HG03097 (cell line): ENCODE results near the gene SLC7A5.

ENCODE experiments used
- ATAC-seq: cut with Tn5 transposase; IDR thresholded peaks from one replicate; pipeline ENCODE4 v1.9.1; 2021; ENCODE audit not compliant: unreplicated experiment, low FRiP score

The SLC7A5 gene

DNA sequence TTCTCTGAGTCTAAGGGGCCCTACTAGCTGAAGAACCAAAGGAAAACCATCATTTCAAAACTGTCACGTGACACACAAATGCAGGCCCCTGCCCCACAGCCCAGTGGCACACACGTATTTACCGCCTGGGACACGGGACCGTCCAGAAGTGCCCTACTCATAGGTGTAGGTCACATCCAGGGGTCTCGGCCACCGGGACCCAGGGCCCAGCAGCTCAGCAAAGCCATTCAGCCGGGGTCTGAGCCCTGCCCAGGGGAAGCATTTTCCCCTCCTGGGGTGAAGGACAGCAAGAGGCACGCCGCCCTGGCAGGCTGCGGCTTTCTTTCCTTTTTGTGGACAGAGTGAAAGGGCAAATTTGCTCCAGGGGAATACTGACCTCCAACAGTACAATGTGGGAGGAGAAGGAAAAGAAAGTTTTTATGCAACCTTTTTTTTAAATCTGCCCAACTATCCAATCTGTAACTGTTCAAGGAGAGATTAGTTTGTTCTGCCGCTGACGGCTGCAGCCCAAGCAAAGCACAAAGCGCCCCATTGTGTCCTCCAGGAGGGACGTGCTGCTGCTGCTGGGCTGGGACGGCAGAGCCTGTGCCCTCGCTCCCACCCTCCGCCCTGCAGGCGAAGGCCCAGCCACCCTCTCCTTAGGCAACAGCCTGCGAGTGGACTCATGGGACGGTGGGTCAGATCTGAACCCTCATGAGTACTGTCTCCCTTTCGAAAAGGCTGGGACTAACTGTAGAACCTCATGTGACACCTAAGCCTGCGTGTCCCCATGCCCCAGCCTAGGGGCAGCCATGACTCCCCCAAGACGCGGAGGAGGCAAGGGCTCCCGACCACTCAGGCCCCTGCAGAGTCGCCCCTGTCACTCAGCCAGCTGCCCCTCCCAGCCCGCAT, 21.3 kb downstream of the SLC7A5 start:
- ATAC-seq, result no peak

DNA sequence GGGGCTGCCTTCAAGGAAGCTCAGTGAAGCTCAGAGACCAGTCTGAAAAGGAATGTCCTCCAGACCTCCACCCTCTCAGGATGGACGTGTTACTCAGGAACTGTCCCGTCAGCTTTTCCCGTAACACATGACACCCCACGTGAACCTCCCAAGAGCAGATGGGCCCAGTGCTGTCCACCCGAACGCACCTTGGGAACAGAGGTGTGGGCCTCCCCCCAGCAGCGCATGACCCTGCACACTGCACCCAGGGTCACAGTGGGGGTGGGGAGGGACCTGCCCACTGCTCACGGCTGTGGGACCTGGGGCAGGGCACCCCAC, 21.9 kb downstream of the SLC7A5 start:
- no peak for ATAC-seq

DNA sequence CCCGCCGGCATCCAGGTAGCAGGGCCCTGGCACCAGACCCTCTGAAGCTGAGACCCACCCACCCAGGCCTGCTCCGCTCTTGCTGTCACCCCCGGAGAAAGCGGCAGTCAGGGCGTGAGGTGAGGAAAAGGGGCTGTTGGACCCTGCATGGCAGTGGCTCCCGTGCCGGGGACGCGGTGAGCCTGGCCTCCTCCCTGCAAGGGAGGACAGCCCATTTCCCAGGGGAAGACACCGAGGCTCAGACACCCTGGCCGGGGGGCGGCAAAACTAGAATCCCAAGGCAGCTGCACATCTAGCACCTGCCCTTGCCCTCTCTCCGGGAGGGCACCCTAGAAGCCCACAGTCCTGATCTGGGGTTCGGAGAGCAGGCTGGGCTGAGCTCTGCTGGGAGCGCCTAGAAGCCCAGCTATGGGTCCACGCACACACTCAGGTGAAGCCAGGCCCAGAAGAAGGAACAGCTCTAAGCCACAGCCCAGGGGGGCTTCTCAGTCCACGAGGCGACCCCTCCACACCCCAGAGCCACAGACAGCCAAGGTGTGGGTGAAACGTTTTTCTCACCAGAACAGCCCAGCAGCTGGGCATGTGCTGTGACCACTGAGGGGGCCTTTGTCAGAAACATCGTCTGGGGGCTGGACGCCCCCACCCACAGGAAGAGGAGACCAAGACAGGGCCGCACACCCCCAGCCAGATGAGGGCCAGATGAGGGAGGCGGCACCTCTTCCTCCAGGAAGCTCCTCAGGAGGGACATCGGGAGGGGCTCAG, 22.4 kb downstream of the SLC7A5 start:
- ATAC-seq, result no peak

DNA sequence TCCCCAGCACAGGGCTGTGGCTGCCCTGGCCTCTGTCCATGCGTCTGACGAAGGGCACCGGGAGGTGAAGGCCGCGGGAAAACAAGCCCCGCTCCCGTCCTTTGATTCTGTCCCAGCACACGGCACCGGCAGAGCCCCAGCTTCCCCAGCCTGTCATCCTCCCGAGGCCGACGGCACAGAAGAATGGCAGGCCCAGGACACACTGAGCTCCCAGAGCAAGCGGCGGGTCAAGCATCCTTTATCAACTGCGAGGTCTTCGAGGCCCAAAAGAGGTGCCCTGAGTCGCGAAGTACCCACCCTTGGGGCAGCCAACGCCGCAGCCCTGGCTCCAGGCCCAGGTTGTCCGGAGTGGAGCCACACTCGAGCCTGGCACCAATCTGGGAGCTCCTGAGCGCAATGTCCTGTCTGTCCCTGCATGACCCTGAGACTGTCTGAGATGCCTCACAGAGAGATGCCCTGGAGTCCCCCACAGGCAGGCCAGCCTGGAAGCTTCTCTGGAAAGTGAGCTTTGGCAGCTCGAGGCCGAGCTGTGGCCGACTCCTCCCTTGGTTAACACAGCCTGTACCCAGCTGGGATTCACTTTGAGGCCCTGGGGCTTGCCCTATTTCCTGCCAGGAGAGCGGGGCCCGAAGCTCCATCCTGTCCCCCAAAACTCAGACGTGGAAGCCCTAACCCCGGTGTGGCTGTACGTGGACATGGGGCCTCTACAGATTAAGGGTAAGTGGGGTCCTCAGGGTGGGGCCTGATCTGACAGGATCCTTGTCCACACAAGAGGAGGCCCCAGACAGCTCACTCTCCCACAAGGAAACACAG, 23.3 kb downstream of the SLC7A5 start:
- no peak for ATAC-seq

DNA sequence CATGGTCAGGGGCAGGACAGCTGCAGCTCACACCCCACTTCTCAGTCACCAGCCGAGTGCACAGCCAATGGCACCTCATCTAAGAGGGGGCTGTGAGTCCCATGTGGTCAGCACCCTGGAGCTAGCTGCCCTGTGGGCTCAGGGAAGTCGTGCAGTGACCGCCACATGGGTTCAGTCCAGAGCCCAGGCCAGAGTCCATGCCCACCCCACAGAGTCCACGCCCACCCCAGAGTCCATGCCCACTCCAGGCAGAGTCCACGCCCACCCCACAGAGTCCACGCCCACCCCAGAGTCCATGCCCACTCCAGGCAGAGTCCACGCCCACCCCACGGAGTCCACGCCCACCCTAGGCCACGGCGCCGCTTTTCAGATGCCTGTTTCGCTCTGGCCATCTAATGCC, 24.1 kb downstream of the SLC7A5 start:
- ATAC-seq, result no peak

DNA sequence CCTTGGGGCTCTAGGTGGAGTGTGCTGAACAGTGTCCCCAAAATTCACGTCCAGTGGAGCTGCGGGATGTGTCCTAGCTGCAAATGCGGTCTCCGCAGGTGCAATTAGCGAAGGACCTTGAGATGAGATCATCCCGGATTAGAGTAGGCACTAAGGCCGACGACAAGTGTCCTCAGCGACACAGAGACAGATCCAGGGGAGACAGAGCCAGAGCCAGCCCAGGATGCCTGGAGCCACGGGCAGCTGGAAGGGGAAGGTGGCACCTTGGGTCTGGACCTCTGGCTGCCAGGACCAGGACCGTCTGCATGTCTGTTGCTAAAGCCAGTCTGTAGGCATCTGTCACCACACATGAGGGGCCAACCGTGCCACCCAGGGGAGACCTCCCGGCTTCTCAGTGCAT, 24.5 kb downstream of the SLC7A5 start:
- ATAC-seq, result no peak

DNA sequence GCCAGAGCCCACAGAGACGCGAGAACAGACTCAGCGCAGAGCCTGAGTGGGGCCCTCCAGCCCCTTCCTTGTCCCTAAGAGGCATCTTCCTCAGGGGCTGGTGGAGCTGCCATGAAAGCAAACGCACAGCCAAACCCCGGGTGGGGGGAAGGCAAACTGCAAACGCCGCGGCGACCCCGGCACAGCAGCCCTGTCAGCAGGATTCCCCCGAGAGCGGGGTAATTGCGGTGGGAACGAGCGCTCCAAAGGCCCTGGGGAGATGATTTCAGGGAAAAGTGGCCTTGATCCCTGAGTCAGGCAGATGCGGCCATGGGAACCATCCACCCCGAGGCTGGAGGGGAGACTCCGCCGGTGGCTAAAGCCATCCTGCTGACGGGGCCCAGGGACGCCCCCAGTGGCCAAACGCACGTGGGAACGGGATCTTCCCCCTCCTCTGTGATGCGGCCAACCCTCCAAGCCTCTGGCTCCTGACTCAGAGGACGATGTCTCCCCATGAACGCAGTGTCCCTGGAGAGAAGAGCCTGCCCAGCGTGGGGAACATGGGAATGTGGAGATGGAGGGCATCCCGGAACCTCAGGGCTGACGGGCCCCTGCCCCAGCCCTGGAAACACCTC, 25.1 kb downstream of the SLC7A5 start:
- no peak for ATAC-seq

DNA sequence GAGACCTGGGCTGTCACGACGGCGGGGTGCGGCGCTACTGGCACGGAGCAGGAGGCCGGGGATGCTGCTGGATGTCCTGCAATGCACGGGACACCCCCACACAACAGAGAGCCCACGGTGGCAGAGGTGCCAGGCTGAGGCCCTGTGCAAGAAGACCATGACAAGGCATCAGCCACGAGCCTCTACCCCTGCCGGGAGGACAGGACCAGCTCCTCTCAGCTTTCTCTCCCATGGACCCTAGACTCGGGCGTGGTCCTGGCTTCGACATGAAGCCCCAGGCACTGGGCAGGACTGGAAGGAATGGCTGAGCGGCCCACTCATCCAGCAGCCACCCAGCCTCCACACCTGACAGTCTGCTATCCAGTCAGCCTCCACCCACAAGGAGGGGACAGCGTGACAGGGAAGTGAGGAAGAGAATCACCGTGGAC, 25.6 kb downstream of the SLC7A5 start:
- no peak for ATAC-seq

DNA sequence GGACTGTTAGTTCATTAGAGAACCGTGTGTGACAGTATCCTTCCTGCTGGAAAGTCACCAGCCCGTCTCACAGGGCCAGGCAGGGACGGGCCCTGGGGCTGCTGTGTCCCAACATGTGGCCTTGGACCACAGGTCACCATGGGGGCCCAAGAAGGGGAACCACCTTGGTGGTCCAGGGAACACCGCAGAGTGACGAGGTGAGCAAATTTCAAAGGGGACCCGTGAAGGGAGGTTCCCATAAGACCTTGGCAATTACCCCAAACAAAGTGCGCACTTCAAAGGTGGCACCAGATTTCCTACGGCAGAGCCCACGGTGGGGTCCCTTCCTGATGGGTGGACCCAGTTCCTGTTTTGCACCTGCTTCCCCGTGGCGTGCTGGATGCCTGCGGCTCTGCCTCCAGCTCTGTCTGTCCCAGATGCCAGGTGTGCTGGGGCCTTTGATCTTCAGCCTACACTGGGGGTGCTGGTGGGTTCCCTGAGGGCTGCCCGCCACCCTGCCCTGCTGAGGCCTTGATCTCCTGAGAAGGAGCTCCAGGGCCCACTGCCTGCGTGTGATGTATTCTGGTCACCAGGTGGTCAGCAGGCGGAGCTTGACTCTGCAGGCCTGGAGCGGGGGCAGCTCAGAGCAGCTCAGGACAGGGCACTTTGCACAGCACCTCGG, 27.0 kb downstream of the SLC7A5 start:
- ATAC-seq, result no peak

DNA sequence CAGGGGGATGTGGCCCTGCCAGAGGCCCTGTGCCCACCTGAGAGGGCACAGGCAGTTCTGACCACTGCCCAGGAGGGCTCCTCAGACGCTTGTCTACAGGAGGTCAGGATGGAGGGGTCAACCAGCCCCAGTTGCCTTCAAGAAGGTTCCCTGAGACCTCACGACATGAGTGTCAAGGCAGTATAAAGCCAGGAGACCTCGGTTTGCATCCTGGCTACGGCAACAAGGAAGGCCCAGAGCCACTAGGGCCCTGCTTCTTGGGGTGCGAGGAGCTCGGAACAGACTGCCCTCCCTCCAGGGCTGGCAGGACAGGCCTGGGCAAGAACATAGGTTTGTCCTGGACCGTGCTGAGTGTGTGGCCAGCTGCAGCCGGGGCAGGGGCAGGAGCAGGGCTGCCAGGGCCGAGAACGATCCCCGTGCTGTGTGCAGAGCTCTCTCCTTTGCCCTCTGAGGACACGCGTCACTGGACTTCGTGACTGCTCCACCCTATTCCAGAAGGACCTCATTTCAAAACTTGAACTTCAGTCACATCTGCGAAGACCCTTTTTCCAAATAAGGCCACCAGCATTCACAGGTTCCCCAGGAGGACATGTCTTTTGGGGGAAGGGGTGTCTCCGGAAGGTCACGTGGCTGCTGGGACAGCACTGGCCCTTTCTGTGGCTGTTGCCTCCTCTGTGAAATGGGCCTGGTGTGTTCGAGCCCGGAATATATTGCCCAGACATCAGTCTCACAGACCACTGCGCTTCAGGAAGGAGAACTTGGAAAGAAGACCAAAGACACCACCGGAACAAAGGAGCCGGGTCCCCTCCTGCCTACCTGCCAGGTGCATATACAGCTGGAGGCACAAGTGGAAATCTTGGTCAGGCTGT, 27.7 kb downstream of the SLC7A5 start:
- no peak for ATAC-seq

DNA sequence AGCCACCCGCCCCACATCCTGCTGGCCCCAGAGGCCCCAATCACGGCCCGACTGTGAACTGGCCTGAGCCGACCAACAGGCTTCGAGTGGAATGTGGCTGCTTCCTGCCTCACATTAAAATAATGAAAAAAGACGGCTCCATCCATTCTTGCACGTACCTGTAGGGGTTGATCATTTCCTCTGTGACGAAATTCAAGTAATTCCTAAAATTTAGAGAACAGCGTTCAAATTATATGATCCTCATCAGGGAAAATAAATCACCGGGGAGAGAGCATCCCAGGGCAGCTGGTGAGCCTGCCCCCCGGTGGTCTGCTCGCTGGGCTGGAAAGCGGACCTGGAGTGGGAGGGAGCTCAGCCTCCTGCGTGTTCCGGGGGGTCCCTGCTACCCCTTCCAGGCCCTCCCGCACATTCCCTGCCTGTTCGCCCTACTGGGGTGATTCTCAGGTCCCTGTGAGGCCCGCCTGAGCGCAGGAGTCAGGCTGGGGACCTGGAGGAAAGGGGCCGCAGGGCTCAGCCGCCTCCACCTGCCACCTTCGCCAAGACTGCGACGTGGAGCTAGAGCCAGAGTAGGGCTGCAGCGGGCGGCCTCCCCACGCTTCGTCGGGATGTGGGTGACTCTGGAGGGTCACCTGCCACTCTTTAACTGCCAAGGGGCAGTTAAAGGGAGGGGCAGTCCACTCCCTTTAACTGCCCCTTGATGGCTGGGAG, 28.9 kb downstream of the SLC7A5 start:
- ATAC-seq, result no peak

DNA sequence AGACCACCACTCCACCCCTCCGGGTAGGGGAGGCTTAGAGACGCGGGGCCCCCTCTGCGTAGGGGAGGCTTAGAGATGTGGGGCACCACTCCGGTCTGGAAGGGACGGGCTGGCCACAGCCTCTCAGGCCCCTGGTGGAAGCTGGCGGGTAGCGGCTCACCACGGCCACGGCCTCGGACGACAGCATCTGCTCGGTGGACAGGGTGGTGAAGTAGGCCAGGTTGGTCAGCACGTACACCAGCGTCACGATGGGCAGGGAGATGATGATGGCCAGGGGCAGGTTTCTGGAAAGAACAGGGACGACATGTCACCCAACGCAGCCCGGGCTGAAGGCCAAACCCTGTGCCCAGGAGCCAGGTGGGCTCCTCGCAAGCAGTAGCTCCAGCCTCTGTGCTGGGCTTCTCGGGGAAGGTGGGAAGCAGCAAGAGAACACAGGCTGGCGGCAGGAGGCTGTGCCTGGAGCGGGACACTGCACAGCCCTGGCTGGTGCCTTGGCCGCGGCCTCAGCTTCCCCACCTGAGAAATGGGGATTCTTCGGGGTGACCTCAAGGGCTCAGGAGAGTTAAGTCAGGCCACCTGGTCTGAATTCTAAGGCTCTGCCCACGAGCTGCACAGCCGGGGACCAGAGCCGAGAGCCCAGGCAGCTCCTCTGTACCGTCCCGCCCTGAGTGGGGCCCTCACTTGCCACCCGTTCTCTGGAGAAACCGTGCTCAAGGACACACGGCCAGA, 29.6 kb downstream of the SLC7A5 start:
- ATAC-seq, result no peak

DNA sequence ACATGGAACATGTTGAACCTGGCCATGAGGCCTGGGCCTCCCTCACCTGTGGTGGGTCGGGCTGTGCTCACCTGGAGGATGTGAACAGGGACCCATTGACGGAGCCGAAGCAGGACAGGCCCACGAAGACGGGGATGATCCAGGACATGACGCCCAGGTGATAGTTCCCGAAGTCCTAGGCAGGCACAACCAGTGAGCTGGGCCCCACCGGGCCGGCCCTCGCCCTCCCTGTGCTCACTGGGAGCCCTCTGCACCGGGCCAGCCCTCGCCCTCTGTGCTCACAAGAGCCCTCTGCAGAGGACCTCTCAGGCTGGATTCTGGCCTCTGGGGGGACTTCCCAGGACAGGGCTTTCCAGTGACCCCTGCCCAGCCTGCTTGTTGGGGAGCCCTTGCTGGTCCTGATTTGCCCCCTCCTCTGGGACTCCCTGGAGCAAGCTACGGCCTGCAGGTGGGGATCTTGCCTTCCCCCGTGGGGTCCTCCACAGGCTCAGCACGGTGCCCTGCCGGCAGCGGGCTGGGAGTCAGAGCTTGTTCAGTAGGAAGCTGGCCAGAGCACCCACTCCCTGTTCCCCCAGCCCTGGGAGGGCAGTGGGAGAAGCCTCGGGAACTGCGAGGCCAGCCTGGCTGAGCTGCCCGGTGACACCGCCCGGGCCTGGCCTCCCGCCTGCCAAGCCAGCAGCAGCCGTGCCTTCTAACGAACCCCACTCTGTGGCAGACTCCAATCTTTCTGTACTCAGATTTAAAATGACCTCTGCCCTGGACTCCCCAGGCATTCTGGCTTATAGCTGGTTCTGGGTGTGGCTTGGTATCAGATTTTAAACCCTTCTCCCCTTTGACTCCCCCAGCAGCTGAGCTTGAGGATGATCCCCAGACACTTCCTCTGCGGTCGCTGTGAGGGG, 30.4 kb downstream of the SLC7A5 start:
- ATAC-seq, result no peak

DNA sequence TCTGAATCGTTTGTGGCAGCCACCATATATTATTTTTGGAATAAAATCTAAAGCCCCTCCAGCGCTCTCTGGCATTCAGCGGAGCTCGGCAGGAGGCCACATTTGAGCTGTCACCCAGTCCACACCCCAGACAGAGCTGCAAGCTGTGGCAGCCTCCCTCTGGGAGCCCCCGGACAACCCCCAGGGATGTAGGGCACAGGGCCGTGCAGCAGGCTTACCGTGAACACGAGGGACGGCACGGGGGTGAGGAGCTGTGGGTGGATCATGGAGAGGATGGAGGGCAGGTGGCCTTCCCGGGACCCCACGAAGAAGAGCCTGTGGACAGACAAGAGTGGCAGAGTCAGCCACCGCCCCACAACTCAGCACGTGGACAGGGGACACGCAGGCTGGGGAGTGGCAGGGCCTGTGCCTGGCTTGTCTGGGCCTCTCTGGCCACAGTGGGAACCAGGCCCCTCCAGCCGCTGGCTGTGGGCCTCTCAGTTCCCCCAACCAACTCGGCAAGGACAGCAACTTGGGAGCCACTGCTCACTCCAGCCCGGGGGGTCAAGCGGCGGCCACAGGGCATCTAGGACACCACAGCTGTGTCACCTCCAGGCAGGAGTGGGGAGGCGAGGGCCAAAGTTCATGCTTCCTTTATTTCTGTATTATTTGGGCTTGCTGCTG, 31.5 kb downstream of the SLC7A5 start:
- ATAC-seq, result no peak

DNA sequence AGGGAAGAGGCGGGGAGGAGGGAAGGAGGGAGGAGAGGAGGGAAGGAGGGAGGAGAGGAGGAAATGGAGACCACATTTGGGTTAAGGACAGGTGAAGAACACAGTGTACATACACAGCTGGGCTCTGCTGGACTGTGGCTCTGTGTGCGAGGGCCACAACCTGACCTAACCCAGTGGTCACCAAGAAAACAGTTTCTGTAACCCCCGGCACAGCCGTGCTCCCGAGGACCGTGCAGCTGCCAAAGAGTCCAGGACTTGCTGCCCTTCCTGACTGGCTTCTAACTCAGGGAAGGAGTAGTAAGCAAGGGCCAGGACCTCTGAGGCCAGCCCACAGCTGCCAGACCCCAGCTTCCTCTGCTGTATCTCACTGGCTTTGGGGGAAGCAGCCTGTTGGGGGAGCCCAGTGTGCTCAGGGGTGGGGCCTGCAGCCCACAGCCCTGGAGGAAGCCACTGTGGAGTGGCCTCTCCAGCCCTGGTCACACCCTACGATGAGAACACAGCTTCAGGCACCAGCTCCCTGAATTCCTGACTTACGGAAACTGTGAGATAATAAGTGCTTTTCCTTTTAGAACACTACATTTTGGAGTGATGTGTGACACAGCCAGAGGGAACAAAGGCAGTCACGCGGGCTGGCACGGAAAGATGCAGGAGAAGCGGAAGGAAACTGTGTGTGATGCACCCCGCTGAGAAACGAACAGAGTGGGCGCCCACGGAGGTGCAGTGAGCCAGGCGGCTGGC, 32.3 kb downstream of the SLC7A5 start:
- no peak for ATAC-seq

DNA sequence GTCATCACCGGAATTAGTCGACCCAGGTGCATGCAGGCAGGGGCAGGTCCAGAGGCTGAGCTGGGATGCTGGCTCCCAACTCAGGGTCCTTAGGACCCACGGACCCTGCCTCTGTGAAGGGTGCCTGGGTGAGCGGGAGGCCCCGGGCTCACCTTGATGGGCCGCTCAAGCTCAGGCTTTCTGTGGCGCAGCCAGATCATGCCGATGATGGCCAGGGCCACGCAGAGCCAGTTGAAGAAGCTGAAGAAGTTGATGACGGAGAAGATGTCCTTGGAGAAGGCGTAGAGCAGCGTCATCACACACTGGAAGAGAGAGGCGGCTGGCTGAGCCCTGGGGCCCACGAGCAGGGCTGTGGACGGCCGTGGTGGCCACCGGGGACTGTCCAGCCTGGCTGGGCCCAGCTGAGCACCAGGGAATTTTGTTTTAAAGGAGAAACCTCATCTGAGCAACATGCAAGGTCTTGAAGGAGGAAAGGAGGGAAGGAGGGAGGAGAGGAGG, 32.9 kb downstream of the SLC7A5 start:
- ATAC-seq, result no peak
